SKM-1 (cell line): ENCODE measurements around the gene EFHC1.
A peak's percentile ranks its signal among the peaks of the same experiment; 100 is the strongest.

ENCODE experiments used
- DNase-seq: peaks from one replicate; lab custom pipeline; 2025; ENCODE audit not compliant: unreplicated experiment; lab: John Stamatoyannopoulos, UW

EFHC1 gene

GRCh38 chr6:52537001-52537753 is 117.0 kb downstream of the EFHC1 start:
- DNase-seq: no peak

- no peak for DNase-seq
Observed at GRCh38 chr6:52538252-52538900, 118.2 kb downstream of the EFHC1 start.

- DNase-seq: no peak
Observed at GRCh38 chr6:52538901-52539354, 118.8 kb downstream of the EFHC1 start.

GRCh38 chr6:52539607-52540006 is 119.5 kb downstream of the EFHC1 start:
- DNase-seq: no peak

- no peak for DNase-seq
Observed at GRCh38 chr6:52540286-52540902, 120.3 kb downstream of the EFHC1 start.

- no peak for DNase-seq
Observed at GRCh38 chr6:52541135-52541534, 121.0 kb downstream of the EFHC1 start.

- DNase-seq: no peak
Observed at GRCh38 chr6:52543262-52543661, 123.1 kb downstream of the EFHC1 start.

- no peak for DNase-seq
Observed at GRCh38 chr6:52543729-52544601, 123.8 kb downstream of the EFHC1 start.

GRCh38 chr6:52544602-52545405 is 124.7 kb downstream of the EFHC1 start:
- no peak for DNase-seq

- DNase-seq: no peak
Observed at GRCh38 chr6:52545406-52546119, 125.4 kb downstream of the EFHC1 start.

- no peak for DNase-seq
Observed at GRCh38 chr6:52546192-52546591, 126.0 kb downstream of the EFHC1 start.

- DNase-seq: no peak
Observed at GRCh38 chr6:52546678-52547077, 126.5 kb downstream of the EFHC1 start.

- no peak for DNase-seq
Observed at GRCh38 chr6:52547647-52548352, 127.7 kb downstream of the EFHC1 start.

- DNase-seq: peak; percentile 37
Observed at GRCh38 chr6:52548353-52548713, 128.2 kb downstream of the EFHC1 start.

- no peak for DNase-seq
Observed at GRCh38 chr6:52548999-52549398, 128.9 kb downstream of the EFHC1 start.

- DNase-seq: no peak
Observed at GRCh38 chr6:52549428-52549827, 129.3 kb downstream of the EFHC1 start.

GRCh38 chr6:52550014-52550575 is 130.0 kb downstream of the EFHC1 start:
- DNase-seq: no peak

- no peak for DNase-seq
Observed at GRCh38 chr6:52550870-52551269, 130.7 kb downstream of the EFHC1 start.
